Astrocyte of the spinal cord (primary cell): ENCODE results near the gene BPIFB4.

Experiments used
- DNase-seq: peaks from one replicate; pipeline ENCODE4 v3.0.0; 2011; ENCODE audit warnings: low read depth, low spot score
- H3K4me3 ChIP-seq: 2 replicates; pipeline ENCODE4 v1.5.1; 2011; ENCODE audit warnings: low read depth, mild to moderate bottlenecking, low read length, moderate library complexity
- CTCF ChIP-seq: IDR thresholded peaks from 2 replicates; pipeline ENCODE4 v1.5.1; 2012; ENCODE audit warnings: low read depth, mild to moderate bottlenecking, low read length, inconsistent platforms
- in situ Hi-C: cut with HindIII; loops from 2 replicates; pipeline ENCODE4 v1.10.0; 2017; ENCODE audit warnings: low sequenced_read_pairs

Gene BPIFB4

GRCh38 chr20:33082546-33082945 is 3.1 kb downstream of the BPIFB4 start:
- no peak for TF ChIP-seq CTCF
- in situ Hi-C loops = no loop called here
- DNase-seq = no peak
- H3K4me3 ChIP-seq = no peak overlapping the region

GRCh38 chr20:33083544-33084340 is 4.3 kb downstream of the BPIFB4 start:
- no peak for TF ChIP-seq CTCF
- in situ Hi-C loops = no loop called here

GRCh38 chr20:33084722-33085121 is 5.3 kb downstream of the BPIFB4 start:
- H3K4me3 ChIP-seq = no peak overlapping the region
- in situ Hi-C loops = no loop called here
- no peak for DNase-seq
- TF ChIP-seq CTCF = no peak

More at GRCh38 chr20:33083544-33084340, 4.3 kb downstream of the BPIFB4 start:
- H3K4me3 ChIP-seq = no peak overlapping the region
- DNase-seq = no peak

GRCh38 chr20:33086052-33086722 is 6.7 kb downstream of the BPIFB4 start:
- in situ Hi-C loops = no loop called here
- no peak overlapping the region for H3K4me3 ChIP-seq
- TF ChIP-seq CTCF = no peak
- no peak for DNase-seq

- in situ Hi-C loops = no loop called here
- TF ChIP-seq CTCF = no peak
- no peak overlapping the region for H3K4me3 ChIP-seq
- no peak for DNase-seq
Observed at GRCh38 chr20:33091147-33091546, 11.7 kb downstream of the BPIFB4 start.

- in situ Hi-C loops = no loop called here
- DNase-seq = no peak
- H3K4me3 ChIP-seq = no peak overlapping the region
- no peak for TF ChIP-seq CTCF
Observed at GRCh38 chr20:33091693-33092092, 12.2 kb downstream of the BPIFB4 start.
